K562 (cell line): Measurements from ENCODE around the gene ANO6. TPM values are rescaled to one million over a fixed set of nuclear protein-coding genes. Genes with fewer than 3 reads are reported as not detected.

Source experiments
- ATAC-seq: fragments of 200-7000 bp; cut with Tn5 transposase; 3 replicates; pipeline ENCODE4 v1.9.1; 2020; ENCODE audit warnings: moderate library complexity
- BruUV-seq: library from RNA; stranded (reverse); fragments of 400-500 nt; replicated peaks from 2 replicates; lab custom pipeline; 2021; lab: Mats Ljungman, UMichigan
- CTCF ChIA-PET: fragments of 300-600 bp; formaldehyde crosslinking; extraction: SDS; loops from one replicate; lab custom pipeline; 2021; ENCODE audit warnings: low intra/inter-chr PET ratio; lab: Yijun Ruan, JAX
- POLR2A ChIA-PET: fragments of 300-600, 350-650 bp; sonication (Branson Sonifier 250); formaldehyde crosslinking; extraction: SDS; loops from one replicate; lab custom pipeline; 2021; ENCODE audit warnings: antibody characterized with exemption, inconsistent platforms; lab: Yijun Ruan, JAX
- DNase-seq, 4 experiments: peaks; one replicate each; pipeline versions ENCODE4 v3.0.0 to v3.0.0-alpha.2; 2011 to 2018; ENCODE audit warnings: low spot score in 3 of 4, mixed read lengths in 3 of 4; ENCODE audit errors: extremely low read depth in 1 of 4
- FAIRE-seq: peaks from 2 replicates; lab custom pipeline; 2011; peaks lifted over from hg19 to GRCh38; lab: Jason Lieb, UNC
- H2AFZ ChIP-seq: 2 replicates; pipeline ENCODE4 v1.6.0; 2011; ENCODE audit warnings: low read depth, low read length, control low read depth, inconsistent platforms
- H3K27ac ChIP-seq: fragments of 200-600 bp; 3 replicates; pipeline ENCODE4 v1.8.0; 2011; ENCODE audit warnings: low read depth, mild to moderate bottlenecking, control low read depth, inconsistent platforms, low read length, moderate library complexity, mixed read lengths; ENCODE audit errors: extremely low read depth
- H3K27me3 ChIP-seq, 2 experiments: fragments of 300-600 bp in 1 of 2; 2 replicates in 1 of 2; 3 replicates in 1 of 2; pipeline versions ENCODE4 v1.6.0 to v1.8.0; 2011; ENCODE audit warnings: inconsistent platforms in 2 of 2, low read length in 2 of 2, mild to moderate bottlenecking in 1 of 2, mixed read lengths in 1 of 2, moderate library complexity in 1 of 2; ENCODE audit not compliant: control insufficient read depth in 2 of 2, insufficient read depth in 2 of 2
- H3K36me3 ChIP-seq: fragments of 300-600 bp; 3 replicates; pipeline ENCODE4 v1.8.0; 2011; ENCODE audit warnings: mild to moderate bottlenecking, low read length, inconsistent platforms; ENCODE audit not compliant: control insufficient read depth, insufficient read depth
- H3K4me1 ChIP-seq, 2 experiments: fragments of 200-600 bp in 1 of 2; replicated peaks in 1 of 2; 2 replicates in 1 of 2; 3 replicates in 1 of 2; pipeline versions ENCODE4 v1.5.1 to v1.8.0; 2011; ENCODE audit warnings: inconsistent platforms in 2 of 2, low read length in 2 of 2, mild to moderate bottlenecking in 1 of 2, mixed read lengths in 1 of 2, moderate library complexity in 1 of 2; ENCODE audit not compliant: control insufficient read depth in 2 of 2, insufficient read depth in 2 of 2
- H3K4me2 ChIP-seq: 2 replicates; pipeline ENCODE4 v1.6.1; 2011; ENCODE audit warnings: low read length, control low read depth, inconsistent platforms, mixed read lengths; ENCODE audit not compliant: insufficient read depth
- H3K4me3 ChIP-seq: fragments of 200-600 bp; sonication (generic), shearing (Covaris generic); 2 replicates; pipeline ENCODE4 v1.5.1; 2016; ENCODE audit warnings: control low read depth, inconsistent platforms
- H3K79me2 ChIP-seq: fragments of 200-600 bp; 3 replicates; pipeline ENCODE4 v1.8.0; 2011; ENCODE audit warnings: low read length, inconsistent platforms; ENCODE audit not compliant: control insufficient read depth, insufficient read depth
- H3K9ac ChIP-seq, 2 experiments: 2 replicates each; pipeline versions ENCODE4 v1.6.0 to v1.6.1; 2011; ENCODE audit warnings: low read depth in 2 of 2, low read length in 2 of 2, control low read depth in 1 of 2, inconsistent platforms in 1 of 2, mild to moderate bottlenecking in 1 of 2, mixed read lengths in 1 of 2; ENCODE audit not compliant: insufficient read depth in 1 of 2
- H3K9me1 ChIP-seq: one replicate; pipeline ENCODE4 v1.6.0; 2011; ENCODE audit warnings: inconsistent platforms, mild to moderate bottlenecking, low read length, moderate library complexity; ENCODE audit not compliant: control insufficient read depth, insufficient read depth
- H3K9me3 ChIP-seq: replicated peaks from 2 replicates; pipeline ENCODE4 v1.5.1; 2011; ENCODE audit warnings: low read depth, low read length, inconsistent platforms; ENCODE audit not compliant: control insufficient read depth, insufficient read depth
- H4K20me1 ChIP-seq: replicated peaks from 2 replicates; pipeline ENCODE4 v1.6.1; 2011; ENCODE audit warnings: low read length, inconsistent platforms, mixed read lengths; ENCODE audit not compliant: control insufficient read depth, insufficient read depth
- CBX8 ChIP-seq: fragments of 200-600 bp; sonication (generic); IDR thresholded peaks from 2 replicates; pipeline ENCODE4 v1.6.1; 2012; ENCODE audit warnings: borderline replicate concordance, mixed run types, low read depth, mild to moderate bottlenecking, moderate library complexity, mixed read lengths, low read length, control low read depth, inconsistent platforms; ENCODE audit not compliant: poor library complexity, severe bottlenecking; ENCODE audit errors: extremely low read depth
- DIDO1 ChIP-seq: fragments of 450-650 bp; IDR thresholded peaks from 2 replicates; pipeline ENCODE4 v1.6.1; 2016; ENCODE audit warnings: low read depth, missing biosample characterization, missing genetic modification characterization
- EP400 ChIP-seq: fragments of 450-650 bp; IDR thresholded peaks from 2 replicates; pipeline ENCODE4 v1.6.1; 2017; ENCODE audit warnings: antibody characterized with exemption, mild to moderate bottlenecking, moderate library complexity
- GABPB2 ChIP-seq: fragments of 250-450 bp; sonication (Bioruptor Pico); conservative IDR thresholded peaks from 2 replicates; pipeline ENCODE4 v1.5.1; 2021; ENCODE audit warnings: mild to moderate bottlenecking
- KLF6 ChIP-seq: fragments of 250-450 bp; sonication (Bioruptor Pico); IDR thresholded peaks from 2 replicates; pipeline ENCODE4 v1.4.0; 2020; ENCODE audit warnings: mild to moderate bottlenecking, moderate library complexity, borderline replicate concordance
- RAD51 ChIP-seq: fragments of 450-650 bp; IDR thresholded peaks from 2 replicates; pipeline ENCODE4 v1.7.1; 2016; ENCODE audit warnings: low read depth, mild to moderate bottlenecking, borderline replicate concordance
- SMARCB1 ChIP-seq: IDR thresholded peaks from 2 replicates; pipeline ENCODE4 v1.6.1; 2011; ENCODE audit warnings: improper control_type of control experiment, low read depth; ENCODE audit not compliant: insufficient read length
- TAF15 ChIP-seq: fragments of 200-400 bp; formaldehyde crosslinking; IDR thresholded peaks from 2 replicates; pipeline ENCODE4 v1.6.1; 2017; ENCODE audit warnings: mild to moderate bottlenecking, low read depth, low read length, moderate library complexity
- TGIF2 ChIP-seq: sonication (generic); formaldehyde crosslinking; IDR thresholded peaks from 2 replicates; pipeline ENCODE4 v1.8.1; 2022; ENCODE audit warnings: mild to moderate bottlenecking, missing genetic modification reagents, moderate library complexity
- WGBS: fragments of 100-300 bp; shearing (Covaris generic); methylation state at CpG from one replicate; pipeline ENCODE4 v1.1.6; 2016; ENCODE audit warnings: low coverage, mixed read lengths; ENCODE audit not compliant: insufficient coverage; ENCODE audit errors: missing lambda C conversion rate; 5-methylcytosine and 5-hydroxymethylcytosine counted together
- in situ Hi-C: fragments of 300-500 bp; cut with MboI; formaldehyde crosslinking; loops from 4 replicates; pipeline ENCODE4 v1.15.0; 2018; ENCODE audit warnings: inconsistent platforms, mixed read lengths
- intact Hi-C: fragments of 100-400 bp; cut with micrococcal nuclease; formaldehyde crosslinking; loops from 2 replicates; pipeline ENCODE4 v1.14.2; 2022
- polyA plus RNA-seq, 8 experiments: library from polyadenylated mRNA; depleted of rRNA in 4 of 8; stranded (reverse) in 5 of 8; unstranded in 3 of 8; fragments of >200 nt; fragmentation: Nextera tagmentation in 2 of 8; fragmentation: Illumina TruSeq in 1 of 8; extraction: Ambion mirVana in 2 of 8; extraction: Trizol in 1 of 8; gene quantifications; 2 replicates each; pipeline versions ENCODE4 v1.2.1 to v1.2.3, GENCODE V29; 2011 to 2014; ENCODE audit warnings: inconsistent platforms in 1 of 8, missing spikeins in 1 of 8
- total RNA-seq, 7 experiments: library from RNA; depleted of rRNA in 6 of 7; stranded (reverse); fragments of >200 nt in 6 of 7; fragmentation: Illumina TruSeq in 2 of 7; extraction: Trizol in 2 of 7; gene quantifications; 2 replicates each; pipeline versions ENCODE4 v1.2.1 to v1.2.3, GENCODE V29; 2011 to 2021; ENCODE audit warnings: low replicate concordance in 1 of 7
- TF ChIP-seq, protein P1 (sequence below): sonication (generic); formaldehyde crosslinking; IDR thresholded peaks from 2 replicates; pipeline ENCODE4 v1.8.1; 2023; ENCODE audit warnings: mild to moderate bottlenecking, missing genetic modification reagents
- TF ChIP-seq, protein P2 (sequence below), 2 experiments: fragments of 450-650 bp in 1 of 2; IDR thresholded peaks; 2 replicates each; pipeline ENCODE4 v1.6.1; 2011 to 2017; ENCODE audit warnings: low read depth in 2 of 2, antibody characterized with exemption in 1 of 2, borderline replicate concordance in 1 of 2, low read length in 1 of 2, mild to moderate bottlenecking in 1 of 2, mixed read lengths in 1 of 2; ENCODE audit not compliant: control insufficient read depth in 1 of 2
- TF ChIP-seq, protein P3 (sequence below): fragments of 450-650 bp; formaldehyde crosslinking; IDR thresholded peaks from 2 replicates; pipeline ENCODE4 v1.4.0; 2020; ENCODE audit warnings: mild to moderate bottlenecking, moderate library complexity
- TF ChIP-seq, protein P4 (sequence below): IDR thresholded peaks from 3 replicates; pipeline ENCODE4 v1.6.1; 2011; ENCODE audit warnings: borderline replicate concordance, mild to moderate bottlenecking; ENCODE audit not compliant: insufficient read length, insufficient read depth

The ANO6 gene
- total and polyA plus RNA-seq, 9 of the 15 experiments (the other 6 are each of a cell fraction or from before 2014, with no cell fraction given) = 3.5 to 24.7 (median 20.3) TPM

DNA sequence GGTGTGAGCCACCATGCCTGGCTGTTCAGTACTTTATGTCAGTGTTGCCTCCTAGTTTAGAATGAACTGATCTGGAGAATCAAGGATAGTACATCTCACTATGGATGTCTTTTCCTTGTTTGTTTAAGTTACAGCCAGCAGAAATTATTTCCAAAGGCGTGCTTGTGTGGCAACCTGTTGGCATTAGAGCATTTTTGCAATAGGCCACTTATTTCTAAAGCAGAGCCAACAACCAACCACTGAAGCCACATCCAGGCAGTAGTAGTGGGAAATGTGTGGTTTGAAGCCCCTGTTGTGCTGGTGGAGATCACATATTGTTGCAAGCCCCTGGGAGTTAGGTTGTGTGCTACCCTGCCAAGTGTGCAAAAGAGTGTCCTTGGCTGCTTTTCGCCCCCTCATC, 3.7 kb downstream of the ANO6 start:
- no TSS peak for BruUV-seq
- Histone ChIP-seq H3K79me2 (peaks cover 80% of the 10 kb centered on the region), H3K9me1 (no peaks in the 10 kb centered on the region), H4K20me1 (no peaks in the 10 kb centered on the region; the same call in 1 of the 2 replicates), H3K27ac (no peak overlapping the region), H3K4me3 (no peak overlapping the region), H3K27me3 (no peaks in the 10 kb centered on the region), H3K9me3 (no peaks in the 10 kb centered on the region), H2AFZ (no peak overlapping the region), H3K4me1 (peaks cover 9 to 12% of the 10 kb centered on the region in 2 experiments; a peak in 4 of 5 replicates), H3K9ac (no peak overlapping the region), H3K4me2 (no peak overlapping the region), H3K36me3 (no peaks in the 10 kb centered on the region)
- intact Hi-C loops (loop anchor here (5.0 to 10.0 kb wide), 4 partner anchors 43 to 1035 kb away; partner anchors contain the start of gene ARID2), in situ Hi-C loops (no loop called here)
- WGBS = 93% methylated on average over 2 of the region's 2 CpGs
- DNase-seq (no peak), FAIRE-seq (peak; percentile 37), ATAC-seq (no peak)
- ChIA-PET CTCF (no interaction called here), POLR2A (interaction anchor here (0.7 to 1.3 kb wide), 2 partner anchors 9 to 13 kb away, joined by 3 to 4 read pairs; no protein-coding TSS in a partner anchor)
- TF ChIP-seq SMARCB1 (no peak), TGIF2 (CRISPR knock-in tag) (no peak), KLF6 (CRISPR knock-in tag) (no peak), GABPB2 (CRISPR knock-in tag) (no peak), DIDO1 (no peak), RAD51 (no peak), TAF15 (no peak), EP400 (no peak), CBX8 (no peak)
- TF ChIP-seq, protein P1, sequence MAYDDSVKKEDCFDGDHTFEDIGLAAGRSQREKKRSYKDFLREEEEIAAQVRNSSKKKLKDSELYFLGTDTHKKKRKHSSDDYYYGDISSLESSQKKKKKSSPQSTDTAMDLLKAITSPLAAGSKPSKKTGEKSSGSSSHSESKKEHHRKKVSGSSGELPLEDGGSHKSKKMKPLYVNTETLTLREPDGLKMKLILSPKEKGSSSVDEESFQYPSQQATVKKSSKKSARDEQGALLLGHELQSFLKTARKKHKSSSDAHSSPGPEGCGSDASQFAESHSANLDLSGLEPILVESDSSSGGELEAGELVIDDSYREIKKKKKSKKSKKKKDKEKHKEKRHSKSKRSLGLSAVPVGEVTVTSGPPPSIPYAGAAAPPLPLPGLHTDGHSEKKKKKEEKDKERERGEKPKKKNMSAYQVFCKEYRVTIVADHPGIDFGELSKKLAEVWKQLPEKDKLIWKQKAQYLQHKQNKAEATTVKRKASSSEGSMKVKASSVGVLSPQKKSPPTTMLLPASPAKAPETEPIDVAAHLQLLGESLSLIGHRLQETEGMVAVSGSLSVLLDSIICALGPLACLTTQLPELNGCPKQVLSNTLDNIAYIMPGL (CRISPR knock-in tag) = no peak
- TF ChIP-seq, protein P2, sequence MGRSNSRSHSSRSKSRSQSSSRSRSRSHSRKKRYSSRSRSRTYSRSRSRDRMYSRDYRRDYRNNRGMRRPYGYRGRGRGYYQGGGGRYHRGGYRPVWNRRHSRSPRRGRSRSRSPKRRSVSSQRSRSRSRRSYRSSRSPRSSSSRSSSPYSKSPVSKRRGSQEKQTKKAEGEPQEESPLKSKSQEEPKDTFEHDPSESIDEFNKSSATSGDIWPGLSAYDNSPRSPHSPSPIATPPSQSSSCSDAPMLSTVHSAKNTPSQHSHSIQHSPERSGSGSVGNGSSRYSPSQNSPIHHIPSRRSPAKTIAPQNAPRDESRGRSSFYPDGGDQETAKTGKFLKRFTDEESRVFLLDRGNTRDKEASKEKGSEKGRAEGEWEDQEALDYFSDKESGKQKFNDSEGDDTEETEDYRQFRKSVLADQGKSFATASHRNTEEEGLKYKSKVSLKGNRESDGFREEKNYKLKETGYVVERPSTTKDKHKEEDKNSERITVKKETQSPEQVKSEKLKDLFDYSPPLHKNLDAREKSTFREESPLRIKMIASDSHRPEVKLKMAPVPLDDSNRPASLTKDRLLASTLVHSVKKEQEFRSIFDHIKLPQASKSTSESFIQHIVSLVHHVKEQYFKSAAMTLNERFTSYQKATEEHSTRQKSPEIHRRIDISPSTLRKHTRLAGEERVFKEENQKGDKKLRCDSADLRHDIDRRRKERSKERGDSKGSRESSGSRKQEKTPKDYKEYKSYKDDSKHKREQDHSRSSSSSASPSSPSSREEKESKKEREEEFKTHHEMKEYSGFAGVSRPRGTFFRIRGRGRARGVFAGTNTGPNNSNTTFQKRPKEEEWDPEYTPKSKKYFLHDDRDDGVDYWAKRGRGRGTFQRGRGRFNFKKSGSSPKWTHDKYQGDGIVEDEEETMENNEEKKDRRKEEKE (IDR thresholded peaks at IDR 0.05; ENCODE audit: borderline replicate concordance in 1 of 2, control insufficient read depth in 1 of 2, low read depth in 2 of 2, low read length in 1 of 2) = no peak
- TF ChIP-seq, protein P3, sequence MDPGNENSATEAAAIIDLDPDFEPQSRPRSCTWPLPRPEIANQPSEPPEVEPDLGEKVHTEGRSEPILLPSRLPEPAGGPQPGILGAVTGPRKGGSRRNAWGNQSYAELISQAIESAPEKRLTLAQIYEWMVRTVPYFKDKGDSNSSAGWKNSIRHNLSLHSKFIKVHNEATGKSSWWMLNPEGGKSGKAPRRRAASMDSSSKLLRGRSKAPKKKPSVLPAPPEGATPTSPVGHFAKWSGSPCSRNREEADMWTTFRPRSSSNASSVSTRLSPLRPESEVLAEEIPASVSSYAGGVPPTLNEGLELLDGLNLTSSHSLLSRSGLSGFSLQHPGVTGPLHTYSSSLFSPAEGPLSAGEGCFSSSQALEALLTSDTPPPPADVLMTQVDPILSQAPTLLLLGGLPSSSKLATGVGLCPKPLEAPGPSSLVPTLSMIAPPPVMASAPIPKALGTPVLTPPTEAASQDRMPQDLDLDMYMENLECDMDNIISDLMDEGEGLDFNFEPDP (CRISPR knock-in tag) = no peak
- TF ChIP-seq, protein P4, sequence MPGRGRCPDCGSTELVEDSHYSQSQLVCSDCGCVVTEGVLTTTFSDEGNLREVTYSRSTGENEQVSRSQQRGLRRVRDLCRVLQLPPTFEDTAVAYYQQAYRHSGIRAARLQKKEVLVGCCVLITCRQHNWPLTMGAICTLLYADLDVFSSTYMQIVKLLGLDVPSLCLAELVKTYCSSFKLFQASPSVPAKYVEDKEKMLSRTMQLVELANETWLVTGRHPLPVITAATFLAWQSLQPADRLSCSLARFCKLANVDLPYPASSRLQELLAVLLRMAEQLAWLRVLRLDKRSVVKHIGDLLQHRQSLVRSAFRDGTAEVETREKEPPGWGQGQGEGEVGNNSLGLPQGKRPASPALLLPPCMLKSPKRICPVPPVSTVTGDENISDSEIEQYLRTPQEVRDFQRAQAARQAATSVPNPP = no peak
